ENCODE measurements around the gene TESK2. TPM values are rescaled to one million over a fixed set of nuclear protein-coding genes. Genes with fewer than 3 reads are reported as not detected.

The TESK2 gene
- total and polyA plus RNA-seq, 2 of the 13 experiments (the other 11 are each of a cell fraction or from before 2014, with no cell fraction given), result 5.5 to 9.6 TPM

GRCh38 chr1:45503462-45504360 lies 12.7 kb upstream of the TESK2 start:
- Histone ChIP-seq H3K79me2 (ENCODE audit: insufficient read depth, low read length) (peaks cover 31% of the 10 kb centered on the region), H4K20me1 (ENCODE audit: insufficient read depth, low read length) (peaks cover 10% of the 10 kb centered on the region), H3K27me3 (ENCODE audit: control insufficient read depth in 1 of 2, insufficient read depth in 2 of 2, low read length in 2 of 2) (no peaks in the 10 kb centered on the region; a peak in 1 of 5 replicates), H3K4me1 (ENCODE audit: insufficient read depth, low read length) (peaks cover 55% of the 10 kb centered on the region), H3K4me3 (replicated peaks in 1 of 3; ENCODE audit: insufficient read depth in 1 of 3, low read depth in 2 of 3, low read length in 3 of 3) (no peak overlapping the region), H2AFZ (ENCODE audit: low read length) (no peak overlapping the region), H3K36me3 (replicated peaks in 1 of 2; ENCODE audit: control insufficient read depth in 1 of 2, insufficient read depth in 2 of 2, low read length in 2 of 2) (peaks cover 4 to 6% of the 10 kb centered on the region in 2 experiments), H3K4me2 (ENCODE audit: low read depth, low read length) (no peak overlapping the region), H3K9ac (ENCODE audit: insufficient read depth, low read depth, low read length) (no peak overlapping the region), H3K27ac (ENCODE audit: extremely low read length, insufficient read depth, low read length) (no peak overlapping the region), H3K9me3 (ENCODE audit: low read length) (no peaks in the 10 kb centered on the region)
- no peak for ATAC-seq
- intact Hi-C loops (cut with micrococcal nuclease; ENCODE audit: unreplicated experiment) (no loop called here), in situ Hi-C loops (cut with HindIII; ENCODE audit: extremely low pct_ligation_motif_present, low pct_unique_long_range_greater_than_20kb) (no loop called here)
- BruUV-seq (replicated peaks), result no TSS peak
- ChIA-PET POLR2A (interaction anchor here (0.6 kb wide), 1 partner anchor 739 kb away, joined by 3 read pairs; no protein-coding TSS in a partner anchor), CTCF (ENCODE audit: low intra/inter-chr PET ratio, low total read pairs) (no interaction called here)
- FAIRE-seq, result no peak
- no peak for DNase-seq (ENCODE audit: low spot score)
- 92% methylated on average over 14 of the region's 14 CpGs for WGBS (ENCODE audit: low lambda C conversion rate)
- no peak for TF ChIP-seq GPN1 (CRISPR knock-in tag; IDR thresholded peaks at IDR 0.05; ENCODE audit: borderline replicate concordance)
- TF ChIP-seq HNRNPLL (IDR thresholded peaks at IDR 0.05; ENCODE audit: low read depth, low read length, poor library complexity, severe bottlenecking), result no peak
- TF ChIP-seq JUND (CRISPR knock-in tag; IDR thresholded peaks at IDR 0.05), result no peak
- TF ChIP-seq RORA (CRISPR knock-in tag; IDR thresholded peaks at IDR 0.05), result no peak
- no peak for TF ChIP-seq SYNCRIP (IDR thresholded peaks at IDR 0.05; ENCODE audit: insufficient read depth, low read depth, low read length)
- no peak for TF ChIP-seq PRDM10 (CRISPR knock-in tag; IDR thresholded peaks at IDR 0.05; ENCODE audit: low read depth)
- no peak for TF ChIP-seq MLXIP (CRISPR knock-in tag; IDR thresholded peaks at IDR 0.05; ENCODE audit: borderline replicate concordance)
- TF ChIP-seq SMARCE1 (IDR thresholded peaks at IDR 0.05; ENCODE audit: borderline replicate concordance), result no peak
- TF ChIP-seq KDM3A (CRISPR knock-in tag; IDR thresholded peaks at IDR 0.05; ENCODE audit: low read depth), result no peak
- no peak for TF ChIP-seq ZNF740 (CRISPR knock-in tag; IDR thresholded peaks at IDR 0.05)
